B cell (primary cell): ENCODE measurements around the gene CRAMP1. TPM values are rescaled to one million over a fixed set of nuclear protein-coding genes. Genes with fewer than 3 reads are reported as not detected.

Experiments
- ATAC-seq: fragments of 200-7000 bp; cut with Tn5 transposase; one replicate; pipeline ENCODE4 v1.10.0; 2021; ENCODE audit warnings: low read depth, mild to moderate bottlenecking, moderate number of reproducible peaks, moderate library complexity
- CTCF ChIA-PET: fragments of 350-600 bp; sonication (Branson Sonifier 250); formaldehyde crosslinking; loops from one replicate; lab custom pipeline; 2021; ENCODE audit warnings: antibody characterized with exemption, inconsistent platforms; lab: Charles Lee
- POLR2A ChIA-PET: fragments of 350-600 bp; sonication (Branson Sonifier 250); formaldehyde crosslinking; loops from one replicate; lab custom pipeline; 2021; ENCODE audit warnings: antibody characterized with exemption; lab: Charles Lee
- DNase-seq: peaks from one replicate; pipeline ENCODE4 v3.0.0; 2013
- H2AFZ ChIP-seq: 2 replicates; pipeline ENCODE4 v1.6.1; 2012; ENCODE audit warnings: mild to moderate bottlenecking, low read depth, low read length; ENCODE audit not compliant: insufficient read depth, poor library complexity, severe bottlenecking
- H3K27ac ChIP-seq, 2 donors: 1 replicate in 1 of 2; 2 replicates in 1 of 2; pipeline ENCODE4 v1.5.1; 2012 to 2013; ENCODE audit warnings: low read length in 2 of 2, mild to moderate bottlenecking in 2 of 2, moderate library complexity in 1 of 2
- H3K27me3 ChIP-seq, 4 experiments: fragments of 200-600 bp in 1 of 4; sonication (generic) in 1 of 4; replicated peaks in 1 of 4; 1 replicate in 2 of 4; 2 replicates in 2 of 4; pipeline versions ENCODE4 v1.6.1 to v1.7.0; 2013 to 2016; ENCODE audit warnings: low read length in 3 of 4, mild to moderate bottlenecking in 2 of 4, mixed read lengths in 1 of 4, moderate library complexity in 1 of 4; ENCODE audit not compliant: insufficient read depth in 4 of 4, control insufficient read depth in 3 of 4; ENCODE audit errors: control extremely low read depth in 1 of 4
- H3K36me3 ChIP-seq, 2 experiments: replicated peaks in 1 of 2; 1 replicate in 1 of 2; 2 replicates in 1 of 2; pipeline versions ENCODE4 v1.6.1 to v1.7.1; 2013; ENCODE audit warnings: low read length in 1 of 2; ENCODE audit not compliant: insufficient read depth in 2 of 2, control insufficient read depth in 1 of 2; ENCODE audit errors: control extremely low read depth in 1 of 2, extremely low read depth in 1 of 2
- H3K4me1 ChIP-seq, 2 donors: fragments of 200-600 bp in 1 of 2; sonication (generic) in 1 of 2; 1 replicate in 1 of 2; 2 replicates in 1 of 2; pipeline versions ENCODE4 v1.5.1 to v1.6.1; 2013 to 2017; ENCODE audit warnings: low read length in 2 of 2; ENCODE audit not compliant: control insufficient read depth in 2 of 2, insufficient read depth in 2 of 2
- H3K4me2 ChIP-seq: replicated peaks from 2 replicates; pipeline ENCODE3; 2012; ENCODE audit warnings: mild to moderate bottlenecking, low read depth, low read length; ENCODE audit not compliant: poor library complexity, severe bottlenecking
- H3K4me3 ChIP-seq, 5 experiments: fragments of 200-600 bp in 1 of 5; sonication (generic) in 1 of 5; 1 replicate in 3 of 5; 2 replicates in 2 of 5; pipeline versions ENCODE4 v1.5.1 to v1.7.0; 2011 to 2016; ENCODE audit warnings: low read length in 4 of 5, mild to moderate bottlenecking in 4 of 5, low read depth in 2 of 5, control low read depth in 1 of 5, moderate library complexity in 1 of 5; ENCODE audit not compliant: insufficient read depth in 1 of 5; ENCODE audit errors: control extremely low read depth in 1 of 5, extremely low read depth in 1 of 5
- H3K79me2 ChIP-seq: fragments of 200-600 bp; sonication (generic); one replicate; pipeline ENCODE4 v1.6.0; 2016; ENCODE audit warnings: low read length; ENCODE audit not compliant: control insufficient read depth, insufficient read depth
- H3K9ac ChIP-seq: fragments of 200-600 bp; sonication (generic); 2 replicates; pipeline ENCODE4 v1.6.1; 2017; ENCODE audit warnings: mild to moderate bottlenecking, low read length, moderate library complexity
- H3K9me3 ChIP-seq, 3 donors: one replicate each; pipeline versions ENCODE4 v1.6.1 to v1.7.1; 2013; ENCODE audit warnings: low read length in 2 of 3; ENCODE audit not compliant: control insufficient read depth in 2 of 3, insufficient read depth in 1 of 3; ENCODE audit errors: control extremely low read depth in 1 of 3
- H4K20me1 ChIP-seq: 2 replicates; pipeline ENCODE4 v1.6.0; 2012; ENCODE audit warnings: mild to moderate bottlenecking, low read length; ENCODE audit not compliant: insufficient read depth, control insufficient read depth, poor library complexity, severe bottlenecking
- H3K27ac Mint-ChIP-seq: one replicate; pipeline ENCODE4 v1.8.0; 2021; ENCODE audit warnings: mixed read lengths
- H3K27me3 Mint-ChIP-seq: one replicate; pipeline ENCODE4 v1.8.0; 2021; ENCODE audit warnings: mixed read lengths
- H3K4me1 Mint-ChIP-seq: one replicate; pipeline ENCODE4 v1.8.0; 2021; ENCODE audit warnings: mixed read lengths
- H3K4me3 Mint-ChIP-seq: one replicate; pipeline ENCODE4 v1.8.0; 2021; ENCODE audit warnings: mixed read lengths
- H3K9me3 Mint-ChIP-seq: one replicate; pipeline ENCODE4 v1.8.0; 2022; ENCODE audit warnings: mixed read lengths; ENCODE audit not compliant: insufficient read depth
- EZH2 ChIP-seq: IDR thresholded peaks from 2 replicates; pipeline ENCODE4 v1.6.1; 2012; ENCODE audit warnings: borderline replicate concordance, low read depth, mild to moderate bottlenecking, moderate library complexity, low read length; ENCODE audit not compliant: insufficient read depth, poor library complexity, severe bottlenecking
- WGBS: methylation state at CpG from one replicate; pipeline ENCODE4 v1.1.5; 2013; ENCODE audit warnings: missing lambda C conversion rate; ENCODE audit not compliant: insufficient coverage; 5-methylcytosine and 5-hydroxymethylcytosine counted together
- intact Hi-C: fragments of 100-400 bp; cut with micrococcal nuclease; formaldehyde crosslinking; loops from one replicate; pipeline ENCODE4 v1.10.0; 2022
- polyA plus RNA-seq: library from polyadenylated mRNA; depleted of rRNA; stranded (reverse); fragments of >200 nt; gene quantifications from 2 replicates; pipeline ENCODE4 v1.2.3, GENCODE V29; 2012
- total RNA-seq, 2 donors: library from RNA; stranded (reverse); fragments of 120-200 nt in 1 of 2; gene quantifications; 1 replicate in 1 of 2; 2 replicates in 1 of 2; pipeline versions ENCODE4 v1.2.3 to v1.2.4, GENCODE V29; 2013 to 2022
- TF ChIP-seq, protein P1 (sequence below): fragments of 200-600 bp; IDR thresholded peaks from one replicate; pipeline ENCODE4 v1.8.0; 2022; ENCODE audit warnings: antibody characterized with exemption, mild to moderate bottlenecking

The CRAMP1 gene
- total and polyA plus RNA-seq, 2 donors (not counting 1 experiment from before 2014, with no cell fraction given): 21.0 to 33.9 TPM

DNA sequence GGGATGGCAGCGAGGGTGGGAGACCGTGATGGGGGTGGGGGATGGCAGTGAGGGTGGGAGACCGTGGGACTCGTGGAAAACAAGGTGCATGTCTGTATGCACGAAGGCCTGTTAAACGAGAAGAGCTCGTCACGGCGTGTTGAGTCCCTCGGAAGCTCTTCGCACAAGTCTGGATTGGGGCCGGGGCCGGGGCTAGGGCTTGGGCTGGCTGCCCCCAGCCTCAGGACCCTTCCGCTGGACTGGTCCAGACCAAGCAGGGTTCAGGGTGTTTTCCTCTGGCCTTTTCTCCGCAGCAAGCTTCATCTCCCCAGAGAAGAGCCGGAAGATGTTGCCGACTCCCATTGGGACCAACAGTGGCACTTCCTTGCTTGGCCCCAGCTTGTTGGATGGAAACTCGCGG is 58.2 kb downstream of the CRAMP1 start:
- ChIA-PET POLR2A (no interaction called here), CTCF (no interaction called here)
- H3K27ac Mint-ChIP-seq: no peak overlapping the region
- Histone ChIP-seq H3K4me3 (no peak overlapping the region), H3K27me3 (no peaks in the 10 kb centered on the region), H4K20me1 (no peaks in the 10 kb centered on the region), H3K36me3 (peaks cover 0 to 73% of the 10 kb centered on the region in 2 experiments), H3K9ac (no peak overlapping the region), H3K79me2 (peaks cover 5% of the 10 kb centered on the region), H3K4me1 (no peaks in the 10 kb centered on the region), H3K4me2 (no peak overlapping the region), H3K27ac (no peak overlapping the region), H3K9me3 (no peaks in the 10 kb centered on the region), H2AFZ (no peak overlapping the region)
- ATAC-seq (no peak), DNase-seq (no peak)
- WGBS: 96% methylated on average over 19 of the region's 19 CpGs
- intact Hi-C loops: no loop called here
- no peaks in the 10 kb centered on the region for H3K9me3 Mint-ChIP-seq
- TF ChIP-seq, protein P1, sequence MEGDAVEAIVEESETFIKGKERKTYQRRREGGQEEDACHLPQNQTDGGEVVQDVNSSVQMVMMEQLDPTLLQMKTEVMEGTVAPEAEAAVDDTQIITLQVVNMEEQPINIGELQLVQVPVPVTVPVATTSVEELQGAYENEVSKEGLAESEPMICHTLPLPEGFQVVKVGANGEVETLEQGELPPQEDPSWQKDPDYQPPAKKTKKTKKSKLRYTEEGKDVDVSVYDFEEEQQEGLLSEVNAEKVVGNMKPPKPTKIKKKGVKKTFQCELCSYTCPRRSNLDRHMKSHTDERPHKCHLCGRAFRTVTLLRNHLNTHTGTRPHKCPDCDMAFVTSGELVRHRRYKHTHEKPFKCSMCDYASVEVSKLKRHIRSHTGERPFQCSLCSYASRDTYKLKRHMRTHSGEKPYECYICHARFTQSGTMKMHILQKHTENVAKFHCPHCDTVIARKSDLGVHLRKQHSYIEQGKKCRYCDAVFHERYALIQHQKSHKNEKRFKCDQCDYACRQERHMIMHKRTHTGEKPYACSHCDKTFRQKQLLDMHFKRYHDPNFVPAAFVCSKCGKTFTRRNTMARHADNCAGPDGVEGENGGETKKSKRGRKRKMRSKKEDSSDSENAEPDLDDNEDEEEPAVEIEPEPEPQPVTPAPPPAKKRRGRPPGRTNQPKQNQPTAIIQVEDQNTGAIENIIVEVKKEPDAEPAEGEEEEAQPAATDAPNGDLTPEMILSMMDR: no peak
- no peak for TF ChIP-seq EZH2
- no peaks in the 10 kb centered on the region for H3K4me1 Mint-ChIP-seq
- no peak overlapping the region for H3K4me3 Mint-ChIP-seq
- H3K27me3 Mint-ChIP-seq: no peaks in the 10 kb centered on the region

DNA sequence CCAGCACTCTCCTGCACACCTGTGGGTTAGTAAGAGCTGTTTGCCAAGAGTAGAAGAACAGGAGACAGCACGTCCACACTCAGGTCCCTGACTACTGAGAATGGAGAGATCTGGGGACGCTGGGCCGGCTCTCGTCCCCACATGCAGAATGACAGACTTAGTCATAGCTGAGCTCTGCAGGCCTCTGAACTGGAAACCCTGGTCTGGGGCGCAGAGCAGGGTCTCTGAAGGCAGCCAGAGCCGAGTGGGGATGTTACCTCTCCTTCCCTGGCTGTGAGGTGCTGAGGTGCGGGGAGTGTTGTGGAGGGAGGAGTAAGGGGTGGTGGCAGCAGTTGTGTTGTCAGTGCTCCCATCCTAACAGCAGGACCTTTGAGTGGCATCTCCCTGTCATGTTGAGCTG is 58.7 kb downstream of the CRAMP1 start:
- H4K20me1 ChIP-seq: no peaks in the 10 kb centered on the region
- Mint-ChIP-seq H3K27me3 (no peaks in the 10 kb centered on the region), H3K4me3 (no peak overlapping the region), H3K27ac (no peak overlapping the region), H3K9me3 (no peaks in the 10 kb centered on the region), H3K4me1 (no peaks in the 10 kb centered on the region)
- H2AFZ ChIP-seq: no peak overlapping the region
- no peaks in the 10 kb centered on the region for H3K9me3 ChIP-seq
- WGBS: 97% methylated on average over 7 of the region's 7 CpGs
- intact Hi-C loops: no loop called here
- peaks cover 6% of the 10 kb centered on the region for H3K79me2 ChIP-seq
- no peak overlapping the region for H3K4me3 ChIP-seq
- TF ChIP-seq, protein P1: no peak
- TF ChIP-seq EZH2: no peak
- H3K4me2 ChIP-seq: no peak overlapping the region
- H3K9ac ChIP-seq: no peak overlapping the region
- DNase-seq (no peak), ATAC-seq (no peak)
- H3K27me3 ChIP-seq: no peaks in the 10 kb centered on the region
- ChIA-PET POLR2A (no interaction called here), CTCF (no interaction called here)
- peaks cover 0 to 73% of the 10 kb centered on the region in 2 experiments for H3K36me3 ChIP-seq
- H3K4me1 ChIP-seq: no peaks in the 10 kb centered on the region
- H3K27ac ChIP-seq: no peak overlapping the region
